Tibial nerve (tissue), 4 donors: ENCODE data around the gene TTLL13. TPM values are rescaled to one million over a fixed set of nuclear protein-coding genes. Genes with fewer than 3 reads are reported as not detected.
A peak's percentile ranks its signal among the peaks of the same experiment; 100 is the strongest.
"Not testable (repeated sequence)": the region's sequence is repeated elsewhere in the genome, so short reads cannot be mapped to it uniquely, and the experiment has no call there.

Source experiments
- DNase-seq, 2 donors: peaks; one replicate each; pipeline ENCODE4 v3.0.0-alpha.2; 2019; ENCODE audit warnings: low spot score in 2 of 2
- H3K27ac ChIP-seq, 4 donors: fragments of 200-600 bp; sonication (generic) in 3 of 4; one replicate each; pipeline ENCODE4 v1.5.1; 2017 to 2019; ENCODE audit warnings: mild to moderate bottlenecking in 1 of 4
- H3K27me3 ChIP-seq, 2 donors: fragments of 200-600 bp; sonication (generic) in 1 of 2; one replicate each; pipeline versions ENCODE4 v1.5.1 to v1.6.0; 2017 to 2019
- H3K36me3 ChIP-seq, 3 donors: fragments of 200-600 bp; sonication (generic); one replicate each; pipeline ENCODE4 v1.5.1; 2018 to 2019
- H3K4me1 ChIP-seq, 4 donors: fragments of 200-600 bp; sonication (generic) in 3 of 4; one replicate each; pipeline ENCODE4 v1.5.1; 2017 to 2019
- H3K4me3 ChIP-seq, 4 donors: fragments of 200-600 bp; sonication (generic) in 3 of 4; one replicate each; pipeline ENCODE4 v1.5.1; 2017 to 2019; ENCODE audit warnings: mild to moderate bottlenecking in 1 of 4, moderate library complexity in 1 of 4
- H3K9me3 ChIP-seq, 4 donors: fragments of 200-600 bp; sonication (generic) in 3 of 4; one replicate each; pipeline ENCODE4 v1.5.1; 2017 to 2019
- EP300 ChIP-seq, 2 donors: sonication (generic); formaldehyde crosslinking; IDR thresholded peaks; one replicate each; pipeline ENCODE4 v1.6.1; 2017; ENCODE audit warnings: antibody characterized with exemption in 2 of 2, mild to moderate bottlenecking in 1 of 2
- POLR2A ChIP-seq, 2 donors: fragments of 450-650 bp; IDR thresholded peaks; one replicate each; pipeline ENCODE4 v1.6.1; 2017; ENCODE audit warnings: antibody characterized with exemption in 2 of 2, mild to moderate bottlenecking in 2 of 2, moderate library complexity in 2 of 2
- WGBS, 2 donors: methylation state at CpG; one replicate each; pipeline ENCODE4 v1.1.5; 2018; 5-methylcytosine and 5-hydroxymethylcytosine counted together
- total RNA-seq, 4 donors: library from RNA; depleted of rRNA; stranded (reverse); fragments of >200 nt; gene quantifications; one replicate each; pipeline ENCODE4 v1.1.0, GENCODE V29; 2016
- TF ChIP-seq, protein P1 (sequence below), 5 experiments: fragments of 200-600 bp in 3 of 5; fragments of 450-650 bp in 2 of 5; sonication (generic) in 3 of 5; IDR thresholded peaks; one replicate each; pipeline ENCODE4 v1.5.1; 2016 to 2019; ENCODE audit warnings: antibody characterized with exemption in 5 of 5, mild to moderate bottlenecking in 3 of 5, moderate library complexity in 2 of 5

TTLL13 gene
- total RNA-seq, 4 donors from 2014 or later, result 0.60 TPM; not detected in 3

DNA sequence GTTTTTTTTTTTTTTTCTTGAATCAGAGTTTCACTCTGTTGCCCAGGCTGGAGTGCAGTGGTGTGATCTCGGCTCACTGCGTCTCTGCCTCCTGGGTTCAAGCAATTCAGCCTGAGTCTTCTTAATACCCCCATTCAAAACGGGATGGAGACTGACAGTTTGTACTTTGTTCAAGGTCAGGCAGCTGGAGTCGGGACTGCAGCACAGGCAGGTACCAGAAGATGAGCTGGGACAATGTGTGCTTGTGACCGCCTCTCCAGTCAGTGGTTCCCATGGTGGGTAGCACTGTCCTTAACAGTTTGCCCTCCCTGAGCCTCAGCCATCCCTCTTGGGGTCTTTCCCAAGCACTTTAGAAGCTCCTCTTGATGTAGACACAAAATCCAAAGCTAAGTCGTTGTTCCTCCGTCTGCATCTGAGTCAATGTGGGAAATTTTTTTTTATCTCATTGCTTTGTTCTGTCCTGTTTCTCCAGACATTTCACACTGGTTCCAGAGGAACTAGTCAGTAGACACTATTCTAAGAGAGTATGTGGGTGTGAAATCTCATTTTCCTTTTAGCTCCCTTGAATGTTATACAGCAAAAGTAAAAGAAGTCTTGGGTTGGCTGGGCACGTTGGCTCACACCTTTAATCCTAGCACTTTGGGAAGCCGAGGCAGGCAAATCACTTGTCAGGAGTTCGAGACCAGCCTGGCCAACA is 5.3 kb upstream of the TTLL13 start:
- no peak for DNase-seq
- no peak overlapping the region for H3K27ac ChIP-seq
- no peak overlapping the region for H3K4me3 ChIP-seq
- H3K27me3 ChIP-seq, result no peaks in the 10 kb centered on the region
- peaks cover 0 to 35% (median 0%) of the 10 kb centered on the region in 3 donors for H3K36me3 ChIP-seq
- 80 to 81% methylated on average over 10 of the region's 10 CpGs for WGBS, 2 donors
- no peaks in the 10 kb centered on the region for H3K9me3 ChIP-seq
- TF ChIP-seq EP300 (IDR thresholded peaks at IDR 0.05) (no peak), POLR2A (IDR thresholded peaks at IDR 0.05) (no peak)
- TF ChIP-seq, protein P1, sequence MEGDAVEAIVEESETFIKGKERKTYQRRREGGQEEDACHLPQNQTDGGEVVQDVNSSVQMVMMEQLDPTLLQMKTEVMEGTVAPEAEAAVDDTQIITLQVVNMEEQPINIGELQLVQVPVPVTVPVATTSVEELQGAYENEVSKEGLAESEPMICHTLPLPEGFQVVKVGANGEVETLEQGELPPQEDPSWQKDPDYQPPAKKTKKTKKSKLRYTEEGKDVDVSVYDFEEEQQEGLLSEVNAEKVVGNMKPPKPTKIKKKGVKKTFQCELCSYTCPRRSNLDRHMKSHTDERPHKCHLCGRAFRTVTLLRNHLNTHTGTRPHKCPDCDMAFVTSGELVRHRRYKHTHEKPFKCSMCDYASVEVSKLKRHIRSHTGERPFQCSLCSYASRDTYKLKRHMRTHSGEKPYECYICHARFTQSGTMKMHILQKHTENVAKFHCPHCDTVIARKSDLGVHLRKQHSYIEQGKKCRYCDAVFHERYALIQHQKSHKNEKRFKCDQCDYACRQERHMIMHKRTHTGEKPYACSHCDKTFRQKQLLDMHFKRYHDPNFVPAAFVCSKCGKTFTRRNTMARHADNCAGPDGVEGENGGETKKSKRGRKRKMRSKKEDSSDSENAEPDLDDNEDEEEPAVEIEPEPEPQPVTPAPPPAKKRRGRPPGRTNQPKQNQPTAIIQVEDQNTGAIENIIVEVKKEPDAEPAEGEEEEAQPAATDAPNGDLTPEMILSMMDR (IDR thresholded peaks at IDR 0.05), result no peak
- H3K4me1 ChIP-seq, result peaks cover 0 to 4% (median 2%) of the 10 kb centered on the region in 4 donors

- Histone ChIP-seq H3K27me3 (no peaks in the 10 kb centered on the region), H3K27ac (peak overlapping the region in 2 of 4 donors; percentile 5 to 33), H3K4me1 (peaks cover 0 to 17% (median 7%) of the 10 kb centered on the region in 4 donors), H3K4me3 (peak overlapping the region in 1 of 4 donors; percentile 70), H3K36me3 (no peaks in the 10 kb centered on the region), H3K9me3 (no peaks in the 10 kb centered on the region)
- TF ChIP-seq, protein P1 (IDR thresholded peaks at IDR 0.05), result no peak
- 70% methylated on average over 6 of the region's 6 CpGs for WGBS, 2 donors
- no peak for DNase-seq
Measured at GRCh38 chr15:90248789-90249202, 560 bp upstream of the TTLL13 start.

GRCh38 chr15:90257776-90258175 is 8.4 kb downstream of the TTLL13 start:
- Histone ChIP-seq H3K27me3 (no peaks in the 10 kb centered on the region), H3K4me3 (no peak overlapping the region), H3K36me3 (no peaks in the 10 kb centered on the region), H3K4me1 (no peaks in the 10 kb centered on the region), H3K9me3 (no peaks in the 10 kb centered on the region), H3K27ac (no peak overlapping the region)
- WGBS, 2 donors, result 65 to 78% methylated on average over 7 of the region's 7 CpGs
- DNase-seq, result no peak
- TF ChIP-seq EP300 (IDR thresholded peaks at IDR 0.05) (no peak), POLR2A (IDR thresholded peaks at IDR 0.05) (no peak)
- TF ChIP-seq, protein P1 (IDR thresholded peaks at IDR 0.05), result no peak

GRCh38 chr15:90259524-90259923 is 10.2 kb downstream of the TTLL13 start:
- Histone ChIP-seq H3K27ac (no peak overlapping the region), H3K36me3 (no peaks in the 10 kb centered on the region), H3K4me1 (peaks cover 0 to 5% (median 4%) of the 10 kb centered on the region in 4 donors), H3K27me3 (no peaks in the 10 kb centered on the region), H3K4me3 (no peak overlapping the region), H3K9me3 (no peaks in the 10 kb centered on the region)
- 75 to 80% methylated on average over 5 of the region's 5 CpGs for WGBS, 2 donors
- DNase-seq, result no peak
- TF ChIP-seq EP300 (IDR thresholded peaks at IDR 0.05) (no peak), POLR2A (IDR thresholded peaks at IDR 0.05) (no peak)
- TF ChIP-seq, protein P1 (IDR thresholded peaks at IDR 0.05), result no peak

DNA sequence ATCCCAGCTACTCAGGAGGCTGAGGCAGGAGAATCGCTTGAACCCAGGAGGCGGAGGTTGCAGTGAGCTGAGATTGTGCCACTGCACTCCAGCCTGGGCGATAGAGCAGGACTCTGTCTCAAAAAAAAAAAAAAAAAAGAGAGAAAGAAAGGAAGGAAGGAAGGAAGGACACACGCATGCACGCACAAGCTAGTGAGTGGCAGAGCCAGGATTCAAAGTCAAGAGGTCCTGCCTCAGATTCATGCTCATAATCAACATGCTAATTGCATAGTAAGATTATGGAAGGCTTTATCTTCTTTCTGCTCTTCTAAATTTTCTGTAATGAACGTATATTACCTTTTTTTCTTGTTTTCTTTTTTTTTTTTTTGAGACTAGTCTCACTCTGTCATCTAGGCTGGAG is 11.4 kb downstream of the TTLL13 start:
- not testable (repeated sequence) for H3K36me3 ChIP-seq, H3K4me3 ChIP-seq, H3K27ac ChIP-seq, H3K27me3 ChIP-seq, H3K9me3 ChIP-seq, DNase-seq
- H3K4me1 ChIP-seq, result peaks cover 0 to 10% (median 8%) of the 10 kb centered on the region in 4 donors
- WGBS, 2 donors, result 88 to 89% methylated on average over 6 of the region's 6 CpGs
